ENCODE data around the gene PLXDC2.

GRCh38 chr10:20162123-20162522 is 345.9 kb downstream of the PLXDC2 start:
- TF ChIP-seq POLR2A (IDR thresholded peaks at IDR 0.05; ENCODE audit: low read length): no peak
- TF ChIP-seq GATA1 (IDR thresholded peaks at IDR 0.05; ENCODE audit: low read depth, low read length): no peak

Data from erythroblast (primary cell).